Left cardiac atrium (tissue), 4 donors: Measurements from ENCODE around the gene NSA2. TPM values are rescaled to one million over a fixed set of nuclear protein-coding genes. Genes with fewer than 3 reads are reported as not detected.

Experiments
- ATAC-seq, 2 donors: fragments of 200-7000 bp; cut with Tn5 transposase; one replicate each; pipeline ENCODE4 v1.9.1; 2020; ENCODE audit warnings: mild to moderate bottlenecking in 2 of 2, moderate library complexity in 2 of 2
- DNase-seq: peaks from one replicate; pipeline ENCODE4 v3.0.0-alpha.2; 2020
- intact Hi-C, 2 donors: fragments of 100-400 bp; cut with DNase I; formaldehyde crosslinking; loops; one replicate each; pipeline versions ENCODE4 v1.14.1 to v1.15.1; 2022 to 2023
- total RNA-seq, 2 donors: library from RNA; stranded (reverse); fragmentation: NEBNext Ultra II Directional; extraction: Animal tissue kit (Norgen Biotek cat#: 25700); gene quantifications; one replicate each; pipeline ENCODE4 v1.2.1, GENCODE V29; 2021
- donor health status: DM: no; HTN: yes; CAD: no.
- donor health status: DM: no; HTN: yes; CAD: no; lungs with severe emphysema.
- donor health status: DM: yes; HTN: yes; CAD: no.
- donor health status: Dilated cardiomyopathy.

Gene NSA2
- total RNA-seq, 2 donors from 2014 or later = 42.1 to 71.8 TPM

GRCh38 chr5:74798977-74799911 is 32.2 kb downstream of the NSA2 start:
- ATAC-seq = no peak
- intact Hi-C loops = no loop called here

GRCh38 chr5:74801197-74801596 is 34.1 kb downstream of the NSA2 start:
- no peak for DNase-seq
- intact Hi-C loops = no loop called here
- ATAC-seq = no peak

More at GRCh38 chr5:74798977-74799911, 32.2 kb downstream of the NSA2 start:
- no peak for DNase-seq

GRCh38 chr5:74801941-74802340 is 34.9 kb downstream of the NSA2 start:
- ATAC-seq (no peak), DNase-seq (no peak)
- intact Hi-C loops = no loop called here

DNA sequence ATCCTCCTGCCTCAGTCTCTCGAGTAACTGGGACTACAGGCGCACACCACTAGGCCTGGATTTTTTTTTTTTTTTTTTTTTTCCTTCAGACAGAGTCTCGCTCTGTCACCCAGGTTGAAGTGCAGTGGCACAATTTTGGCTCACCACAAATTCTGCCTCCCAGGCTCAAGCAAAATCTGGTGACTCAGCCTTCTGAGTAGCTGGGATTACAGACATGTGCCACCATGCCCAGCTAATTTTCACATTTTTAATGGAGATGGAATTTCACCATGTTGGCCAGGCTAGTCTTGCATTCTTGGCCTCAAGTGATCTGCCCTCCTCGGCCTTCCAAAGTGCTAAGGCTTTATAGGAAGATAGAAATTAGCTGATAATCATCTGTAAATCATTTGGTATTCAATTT is 43.9 kb downstream of the NSA2 start:
- intact Hi-C loops = no loop called here
- no peak for DNase-seq
- ATAC-seq = no peak

GRCh38 chr5:74816875-74817274 is 49.8 kb downstream of the NSA2 start:
- intact Hi-C loops = no loop called here
- no peak for DNase-seq
- no peak for ATAC-seq

- ATAC-seq = no peak
- intact Hi-C loops = no loop called here
- DNase-seq = no peak
Observed at GRCh38 chr5:74822288-74822687, 55.2 kb downstream of the NSA2 start.

DNA sequence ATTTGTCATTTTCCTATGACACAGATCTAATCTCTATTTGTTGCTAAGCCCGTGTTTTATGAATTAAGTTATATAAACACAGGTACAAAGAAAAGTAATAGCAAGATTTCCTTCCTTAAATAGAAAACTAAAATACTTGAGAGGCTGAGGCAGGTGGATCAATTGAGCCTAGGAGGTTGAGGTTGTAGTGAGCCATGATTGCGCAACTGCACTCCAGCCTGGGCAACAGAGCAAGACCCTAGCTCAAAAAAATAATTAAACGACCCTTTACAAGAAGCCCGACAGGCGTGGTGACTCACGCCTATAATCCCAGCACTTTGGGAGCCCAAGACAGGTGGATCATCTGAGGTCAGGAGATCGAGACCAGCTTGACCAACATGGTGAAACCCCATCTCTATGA is 62.4 kb downstream of the NSA2 start:
- intact Hi-C loops = no loop called here
- no peak for ATAC-seq
- DNase-seq = no peak

Other genes with a start within 250 kb of the NSA2 start
- gene ENC1, start 126.5 kb upstream of the NSA2 start, total RNA-seq = 10 to 100 TPM in 1 of 2 donors, 1 to 10 TPM in 1; 5.5 to 12.0 TPM
- 10 to 100 TPM; 80.1 to 84.2 TPM for gene HEXB, start 82.0 kb upstream of the NSA2 start, total RNA-seq
- gene GFM2, start 132 bp upstream of the NSA2 start, total RNA-seq = 10 to 100 TPM; 24.8 to 27.8 TPM
- 1 to 10 TPM; 5.0 to 6.9 TPM for gene FAM169A, start 99.1 kb downstream of the NSA2 start, total RNA-seq